A549 (cell line): Measurements from ENCODE around the gene NCOA3. TPM values are rescaled to one million over a fixed set of nuclear protein-coding genes. Genes with fewer than 3 reads are reported as not detected.

Experiments
- ATAC-seq, 2 experiments: fragments of 200-7000 bp in 1 of 2; fragments of >200 bp in 1 of 2; cut with Nextera tagmentation in 1 of 2; cut with Tn5 transposase in 1 of 2; 3 replicates each; pipeline versions ENCODE4 v1.8.0 to v1.9.1; 2018 to 2020; ENCODE audit warnings: mild to moderate bottlenecking in 1 of 2, moderate library complexity in 1 of 2
- CTCF ChIA-PET: fragments of 300-600 bp; sonication (Branson Sonifier 250); formaldehyde crosslinking; extraction: SDS; loops from one replicate; lab custom pipeline; 2021; ENCODE audit warnings: antibody characterized with exemption, inconsistent platforms; lab: Yijun Ruan, JAX
- POLR2A ChIA-PET: fragments of 350-600 bp; formaldehyde crosslinking; extraction: SDS; loops from one replicate; lab custom pipeline; 2021; ENCODE audit warnings: antibody characterized with exemption, inconsistent platforms; lab: Yijun Ruan, JAX
- DNase-seq, 2 experiments: peaks; one replicate each; pipeline versions ENCODE4 v3.0.0 to v3.0.0-alpha.2; 2011 to 2016; ENCODE audit warnings: low read depth in 1 of 2, low spot score in 1 of 2
- FAIRE-seq: peaks from 2 replicates; lab custom pipeline; 2011; peaks lifted over from hg19 to GRCh38; lab: Jason Lieb, UNC
- H3K27ac ChIP-seq, 2 experiments: fragments of >200 bp; sonication (Bioruptor Twin); formaldehyde crosslinking; 3 replicates each; pipeline ENCODE4 v1.5.1; 2016 to 2017
- H3K4me1 ChIP-seq: fragments of >200 bp; sonication (Bioruptor Twin); formaldehyde crosslinking; 3 replicates; pipeline ENCODE4 v1.6.1; 2016
- H3K4me2 ChIP-seq: fragments of >200 bp; sonication (Bioruptor Twin); formaldehyde crosslinking; 3 replicates; pipeline ENCODE4 v1.6.1; 2016
- H3K4me3 ChIP-seq: fragments of >200 bp; sonication (Bioruptor Twin); formaldehyde crosslinking; 3 replicates; pipeline ENCODE4 v1.5.1; 2016
- H3K9me3 ChIP-seq: fragments of >200 bp; sonication (Bioruptor Twin); formaldehyde crosslinking; 3 replicates; pipeline ENCODE4 v1.6.1; 2016
- CBX2 ChIP-seq: fragments of 200-600 bp; sonication (generic); IDR thresholded peaks from 2 replicates; pipeline ENCODE4 v1.6.1; 2016; ENCODE audit warnings: low read depth, mild to moderate bottlenecking, borderline replicate concordance
- CEBPB ChIP-seq, 2 experiments: fragments of >200 bp in 1 of 2; sonication (Bioruptor Twin) in 1 of 2; formaldehyde crosslinking in 1 of 2; IDR thresholded peaks; 2 replicates each; pipeline ENCODE4 v1.6.1; 2012 to 2016
- E2F6 ChIP-seq: IDR thresholded peaks from 2 replicates; pipeline ENCODE4 v1.6.1; 2012; ENCODE audit warnings: low read depth, borderline replicate concordance
- EHMT2 ChIP-seq: fragments of 200-600 bp; sonication (generic); IDR thresholded peaks from 2 replicates; pipeline ENCODE4 v1.6.1; 2016; ENCODE audit warnings: antibody characterized with exemption, low read depth, mild to moderate bottlenecking, moderate library complexity
- FOSL2 ChIP-seq, 2 experiments: fragments of 450-650 bp in 1 of 2; fragments of >200 bp in 1 of 2; sonication (Bioruptor Twin) in 1 of 2; formaldehyde crosslinking; IDR thresholded peaks; 2 replicates each; pipeline versions ENCODE4 v1.5.0 to v1.6.1; 2016 to 2020; ENCODE audit warnings: mild to moderate bottlenecking in 1 of 2, moderate library complexity in 1 of 2
- FOXS1 ChIP-seq: fragments of 250-450 bp; sonication (Bioruptor Pico); IDR thresholded peaks from 2 replicates; pipeline ENCODE4 v1.5.0; 2020; ENCODE audit warnings: mild to moderate bottlenecking, moderate library complexity
- HDAC2 ChIP-seq: fragments of 200-600 bp; sonication (generic); IDR thresholded peaks from 2 replicates; pipeline ENCODE4 v1.6.1; 2016
- HOXB5 ChIP-seq: fragments of 250-450 bp; sonication (Bioruptor Pico); IDR thresholded peaks from 2 replicates; pipeline ENCODE4 v1.5.0; 2020; ENCODE audit warnings: mild to moderate bottlenecking, moderate library complexity
- JUN ChIP-seq, 2 experiments: fragments of >200 bp; sonication (Bioruptor Twin); formaldehyde crosslinking; IDR thresholded peaks; 2 replicates in 1 of 2; 3 replicates in 1 of 2; pipeline ENCODE4 v1.6.1; 2016 to 2017
- KDM1A ChIP-seq: fragments of 200-600 bp; sonication (generic); IDR thresholded peaks from 2 replicates; pipeline ENCODE4 v1.6.1; 2016; ENCODE audit warnings: low read depth, mild to moderate bottlenecking
- KDM5A ChIP-seq: fragments of 200-600 bp; sonication (generic); IDR thresholded peaks from 2 replicates; pipeline ENCODE4 v1.6.1; 2016; ENCODE audit warnings: antibody characterized with exemption, mild to moderate bottlenecking
- MAX ChIP-seq: IDR thresholded peaks from 2 replicates; pipeline ENCODE4 v1.6.1; 2012
- NPAS2 ChIP-seq: fragments of 250-450 bp; sonication (Bioruptor Pico); IDR thresholded peaks from 2 replicates; pipeline ENCODE4 v1.8.0; 2022; ENCODE audit warnings: mild to moderate bottlenecking, moderate library complexity, borderline replicate concordance
- NR3C1 ChIP-seq: fragments of >200 bp; sonication (Bioruptor Twin); formaldehyde crosslinking; IDR thresholded peaks from 3 replicates; pipeline ENCODE4 v1.6.1; 2017
- POLR2A ChIP-seq: IDR thresholded peaks from 2 replicates; pipeline ENCODE4 v1.6.1; 2012; ENCODE audit warnings: mild to moderate bottlenecking, low read length
- RAD21 ChIP-seq, 2 experiments: fragments of >200 bp in 1 of 2; sonication (Bioruptor Twin) in 1 of 2; formaldehyde crosslinking in 1 of 2; IDR thresholded peaks in 1 of 2; conservative IDR thresholded peaks in 1 of 2; 2 replicates in 1 of 2; 3 replicates in 1 of 2; pipeline ENCODE4 v1.6.1; 2012 to 2018; ENCODE audit warnings: inconsistent platforms in 1 of 2
- RARB ChIP-seq: fragments of 250-450 bp; sonication (Bioruptor Pico); IDR thresholded peaks from 2 replicates; pipeline ENCODE4 v1.8.0; 2021; ENCODE audit warnings: mild to moderate bottlenecking, moderate library complexity
- RCOR1 ChIP-seq: fragments of 150-350 bp; IDR thresholded peaks from 2 replicates; pipeline ENCODE4 v1.6.1; 2014; ENCODE audit warnings: antibody characterized with exemption, low read length, low read depth
- REST ChIP-seq: fragments of 200-600 bp; sonication (generic); IDR thresholded peaks from 2 replicates; pipeline ENCODE4 v1.6.1; 2016; ENCODE audit warnings: antibody characterized with exemption, mild to moderate bottlenecking, moderate library complexity
- SMC3 ChIP-seq: fragments of >200 bp; sonication (Bioruptor Twin); formaldehyde crosslinking; IDR thresholded peaks from 3 replicates; pipeline ENCODE4 v1.6.1; 2018; ENCODE audit warnings: inconsistent platforms
- TFCP2L1 ChIP-seq: fragments of 250-450 bp; sonication (Bioruptor Pico); IDR thresholded peaks from 2 replicates; pipeline ENCODE4 v1.5.0; 2021; ENCODE audit warnings: mild to moderate bottlenecking
- ZFP36 ChIP-seq: fragments of 450-650 bp; IDR thresholded peaks from 2 replicates; pipeline ENCODE4 v1.6.1; 2014; ENCODE audit warnings: borderline replicate concordance; ENCODE audit not compliant: partially characterized antibody
- WGBS: methylation state at CpG from one replicate; pipeline ENCODE4 v1.1.6; 2017; ENCODE audit errors: missing lambda C conversion rate; 5-methylcytosine and 5-hydroxymethylcytosine counted together
- polyA plus RNA-seq, 4 experiments: library from polyadenylated mRNA; depleted of rRNA in 3 of 4; stranded (reverse); fragments of >200 nt; fragmentation: RNase III in 1 of 4; extraction: RNeasy Plus Mini Kit Qiagen cat#74134 plus additional on column Dnase treatment in 1 of 4; gene quantifications; 2 replicates in 3 of 4; 3 replicates in 1 of 4; pipeline ENCODE4 v1.2.3, GENCODE V29; 2011 to 2017

Gene NCOA3
- polyA plus RNA-seq, 2 of the 4 experiments (the other 2 are of a cell fraction): 42.9 to 136 TPM

- TF ChIP-seq POLR2A: no peak
- TF ChIP-seq, all 56 proteins: peak for 0
Measured at GRCh38 chr20:47689731-47690130, 188.0 kb downstream of the NCOA3 start (continued).

GRCh38 chr20:47691625-47692024 is 189.9 kb downstream of the NCOA3 start:
- Histone ChIP-seq H3K27ac (no peak overlapping the region), H3K4me1 (peaks cover 17% of the 10 kb centered on the region), H3K4me3 (no peak overlapping the region), H3K9me3 (no peaks in the 10 kb centered on the region), H3K4me2 (no peak overlapping the region)
- POLR2A ChIA-PET: no interaction called here
- no peak for ATAC-seq
- CTCF ChIA-PET: interaction anchor here (1.2 to 8.1 kb wide), 7 partner anchors 13 to 928 kb away, joined by 3 to 94 read pairs (median 7); no protein-coding TSS in a partner anchor
- no peak for DNase-seq
- TF ChIP-seq E2F6: no peak
- TF ChIP-seq FOXS1 (CRISPR knock-in tag): no peak
- TF ChIP-seq RARB: no peak
- no peak for FAIRE-seq

GRCh38 chr20:47694021-47694818 is 192.5 kb downstream of the NCOA3 start:
- H3K9me3 ChIP-seq: no peaks in the 10 kb centered on the region
- CTCF ChIA-PET: interaction anchor here (0.5 to 8.1 kb wide), 8 partner anchors 16 to 926 kb away, joined by 3 to 94 read pairs (median 4); no protein-coding TSS in a partner anchor
- FAIRE-seq (no peak), DNase-seq (no peak), ATAC-seq (peak; percentile 17 to 20; a peak in 3 of 6 replicates)
- H3K4me2 ChIP-seq: no peak overlapping the region
- POLR2A ChIA-PET: no interaction called here
- H3K27ac ChIP-seq: no peak overlapping the region
- H3K4me3 ChIP-seq: no peak overlapping the region
- WGBS: 77% methylated on average over 14 of the region's 21 CpGs
- H3K4me1 ChIP-seq: peaks cover 8% of the 10 kb centered on the region
- TF ChIP-seq E2F6: no peak
- no peak for TF ChIP-seq TFCP2L1 (CRISPR knock-in tag)
- TF ChIP-seq HOXB5 (CRISPR knock-in tag): no peak
- no peak for TF ChIP-seq EHMT2
- TF ChIP-seq HDAC2: no peak
- no peak for TF ChIP-seq REST
- TF ChIP-seq ZFP36: no peak
- TF ChIP-seq NR3C1: no peak
- TF ChIP-seq CEBPB (IDR thresholded peaks at IDR 0.05): no peak
- no peak for TF ChIP-seq POLR2A
- no peak for TF ChIP-seq NPAS2 (CRISPR knock-in tag)
- TF ChIP-seq RAD21 (conservative IDR thresholded peaks at IDR 0.05 in 1 of 2, IDR thresholded peaks at IDR 0.05 in 1 of 2): no peak
- TF ChIP-seq, all 56 proteins: peak for 0

GRCh38 chr20:47696856-47697255 is 195.2 kb downstream of the NCOA3 start:
- FAIRE-seq (no peak), DNase-seq (no peak), ATAC-seq (no peak)
- 86% methylated on average over 11 of the region's 11 CpGs for WGBS
- no peaks in the 10 kb centered on the region for H3K4me1 ChIP-seq
- H3K4me2 ChIP-seq: no peak overlapping the region
- ChIA-PET POLR2A (interaction anchor here (0.5 kb wide), 1 partner anchor 602 kb away, joined by 8 read pairs; no protein-coding TSS in a partner anchor), CTCF (interaction anchor here (1.0 kb wide), 1 partner anchor 17 kb away, joined by 5 read pairs; no protein-coding TSS in a partner anchor)
- no peaks in the 10 kb centered on the region for H3K9me3 ChIP-seq
- no peak overlapping the region for H3K4me3 ChIP-seq
- no peak overlapping the region for H3K27ac ChIP-seq
- TF ChIP-seq KDM5A: no peak
- no peak for TF ChIP-seq JUN (IDR thresholded peaks at IDR 0.05)
- no peak for TF ChIP-seq ZFP36
- TF ChIP-seq MAX: no peak
- TF ChIP-seq EHMT2: no peak
- TF ChIP-seq SMC3: no peak
- no peak for TF ChIP-seq CBX2
- no peak for TF ChIP-seq TFCP2L1 (CRISPR knock-in tag)
- TF ChIP-seq KDM1A: no peak
- TF ChIP-seq FOSL2 (IDR thresholded peaks at IDR 0.05): no peak
- TF ChIP-seq FOSL2 (CRISPR knock-in tag; IDR thresholded peaks at IDR 0.05): no peak
- no peak for TF ChIP-seq RCOR1
